ENCODE data around the gene OSBPL2. TPM values are rescaled to one million over a fixed set of nuclear protein-coding genes. Genes with fewer than 3 reads are reported as not detected.

OSBPL2 gene
- total RNA-seq, 2 experiments from 2014 or later: 52.8 to 54.4 TPM

GRCh38 chr20:62266340-62266739, 28.0 kb downstream of the OSBPL2 start:
- peaks cover 65% of the 10 kb centered on the region for H3K36me3 Mint-ChIP-seq (ENCODE audit: low read depth)

GRCh38 chr20:62266851-62267250, 28.5 kb downstream of the OSBPL2 start:
- Mint-ChIP-seq H3K4me3 (no peak overlapping the region), H3K4me1 (ENCODE audit: low read depth) (no peaks in the 10 kb centered on the region), H3K27ac (no peak overlapping the region), H3K27me3 (no peaks in the 10 kb centered on the region), H3K9me3 (no peaks in the 10 kb centered on the region), H3K36me3 (ENCODE audit: low read depth) (peaks cover 60% of the 10 kb centered on the region)
- intact Hi-C loops (cut with DNase I, micrococcal nuclease): no loop called here
- ChIA-PET POLR2A (no interaction called here), CTCF (no interaction called here)
- DNase-seq (no peak), ATAC-seq (ENCODE audit: poor library complexity) (no peak)
- peaks cover 60% of the 10 kb centered on the region for H3K36me3 ChIP-seq (ENCODE audit: insufficient read depth, low read length)
- H3K27ac ChIP-seq (ENCODE audit: low read depth in 1 of 2, low read length in 2 of 2): no peak overlapping the region
- H3K4me3 ChIP-seq (ENCODE audit: low read length): no peak overlapping the region
- no peaks in the 10 kb centered on the region for H3K4me1 ChIP-seq (ENCODE audit: insufficient read depth, low read length)
- H3K27me3 ChIP-seq (ENCODE audit: control insufficient read depth in 1 of 2, insufficient read depth in 2 of 2, low read length in 2 of 2): no peaks in the 10 kb centered on the region
- H3K9me3 ChIP-seq (ENCODE audit: control insufficient read depth in 1 of 2, insufficient read depth in 1 of 2, low read length in 2 of 2): no peaks in the 10 kb centered on the region
- no peak for TF ChIP-seq CTCF (IDR thresholded peaks at IDR 0.05)

More at GRCh38 chr20:62266340-62266739, 28.0 kb downstream of the OSBPL2 start:
- peaks cover 58% of the 10 kb centered on the region for H3K36me3 ChIP-seq (ENCODE audit: insufficient read depth, low read length)
- H3K9me3 ChIP-seq (ENCODE audit: control insufficient read depth in 1 of 2, insufficient read depth in 1 of 2, low read length in 2 of 2): no peaks in the 10 kb centered on the region
- no peak overlapping the region for H3K27ac ChIP-seq (ENCODE audit: low read depth in 1 of 2, low read length in 2 of 2)
- no peaks in the 10 kb centered on the region for H3K4me1 Mint-ChIP-seq (ENCODE audit: low read depth)
- H3K27me3 ChIP-seq (ENCODE audit: control insufficient read depth in 1 of 2, insufficient read depth in 2 of 2, low read length in 2 of 2): no peaks in the 10 kb centered on the region
- no peak for ATAC-seq (ENCODE audit: poor library complexity)
- no peak for TF ChIP-seq CTCF (IDR thresholded peaks at IDR 0.05)
- CTCF ChIA-PET: interaction anchor here (0.5 kb wide), 1 partner anchor 15 kb away, joined by 4 read pairs; no protein-coding TSS in a partner anchor
- H3K27me3 Mint-ChIP-seq: no peaks in the 10 kb centered on the region
- no peaks in the 10 kb centered on the region for H3K4me1 ChIP-seq (ENCODE audit: insufficient read depth, low read length)
- POLR2A ChIA-PET: no interaction called here
- DNase-seq: peak in 2 of 14 experiments; percentile 12 to 33
- H3K4me3 ChIP-seq (ENCODE audit: low read length): no peak overlapping the region
- no peaks in the 10 kb centered on the region for H3K9me3 Mint-ChIP-seq
- intact Hi-C loops (cut with DNase I, micrococcal nuclease): no loop called here
- H3K4me3 Mint-ChIP-seq: no peak overlapping the region
- no peak overlapping the region for H3K27ac Mint-ChIP-seq

DNA sequence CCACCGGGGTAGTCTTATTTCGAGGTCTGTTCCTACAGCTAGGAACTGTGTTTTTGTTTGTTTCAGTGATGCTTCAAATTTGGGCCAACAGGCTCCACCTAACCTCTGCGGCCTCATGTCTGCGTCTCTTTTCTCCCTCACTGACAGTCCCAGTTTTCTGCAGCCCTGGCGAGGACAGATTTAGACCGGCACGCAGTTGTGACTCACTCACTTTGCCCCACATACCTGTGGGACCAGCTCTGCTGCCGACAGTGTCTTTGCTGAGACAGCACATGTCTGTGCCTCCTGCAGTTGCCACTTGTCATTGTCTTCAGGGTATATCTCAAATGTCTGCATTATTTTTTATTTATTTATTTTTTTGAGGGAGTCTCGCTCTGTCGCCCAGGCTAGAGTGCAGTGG, 29.2 kb downstream of the OSBPL2 start:
- Mint-ChIP-seq H3K9me3 (no peaks in the 10 kb centered on the region), H3K27ac (no peak overlapping the region), H3K27me3 (no peaks in the 10 kb centered on the region), H3K4me3 (no peak overlapping the region), H3K4me1 (ENCODE audit: low read depth) (no peaks in the 10 kb centered on the region), H3K36me3 (ENCODE audit: low read depth) (peaks cover 59% of the 10 kb centered on the region)
- Histone ChIP-seq H3K27ac (ENCODE audit: low read depth in 1 of 2, low read length in 2 of 2) (no peak overlapping the region), H3K9me3 (ENCODE audit: control insufficient read depth in 1 of 2, insufficient read depth in 1 of 2, low read length in 2 of 2) (no peaks in the 10 kb centered on the region), H3K36me3 (ENCODE audit: insufficient read depth, low read length) (peaks cover 62% of the 10 kb centered on the region), H3K4me3 (ENCODE audit: low read length) (no peak overlapping the region), H3K4me1 (ENCODE audit: insufficient read depth, low read length) (no peaks in the 10 kb centered on the region), H3K27me3 (ENCODE audit: control insufficient read depth in 1 of 2, insufficient read depth in 2 of 2, low read length in 2 of 2) (no peaks in the 10 kb centered on the region)
- no peak for TF ChIP-seq CTCF (IDR thresholded peaks at IDR 0.05)
- intact Hi-C loops (cut with DNase I, micrococcal nuclease): no loop called here
- no peak for DNase-seq
- CTCF ChIA-PET: no interaction called here
- ATAC-seq (ENCODE audit: poor library complexity): no peak
- POLR2A ChIA-PET: no interaction called here
